GM19372 (cell line): ENCODE data around the gene PVRIG.
"Not testable (repeated sequence)": the region's sequence is repeated elsewhere in the genome, so short reads cannot be mapped to it uniquely, and the experiment has no call there.

Experiments
- ATAC-seq: cut with Tn5 transposase; IDR thresholded peaks from one replicate; pipeline ENCODE4 v1.9.1; 2021; ENCODE audit warnings: mild to moderate bottlenecking, low read depth, moderate library complexity; ENCODE audit not compliant: unreplicated experiment

The PVRIG gene

DNA sequence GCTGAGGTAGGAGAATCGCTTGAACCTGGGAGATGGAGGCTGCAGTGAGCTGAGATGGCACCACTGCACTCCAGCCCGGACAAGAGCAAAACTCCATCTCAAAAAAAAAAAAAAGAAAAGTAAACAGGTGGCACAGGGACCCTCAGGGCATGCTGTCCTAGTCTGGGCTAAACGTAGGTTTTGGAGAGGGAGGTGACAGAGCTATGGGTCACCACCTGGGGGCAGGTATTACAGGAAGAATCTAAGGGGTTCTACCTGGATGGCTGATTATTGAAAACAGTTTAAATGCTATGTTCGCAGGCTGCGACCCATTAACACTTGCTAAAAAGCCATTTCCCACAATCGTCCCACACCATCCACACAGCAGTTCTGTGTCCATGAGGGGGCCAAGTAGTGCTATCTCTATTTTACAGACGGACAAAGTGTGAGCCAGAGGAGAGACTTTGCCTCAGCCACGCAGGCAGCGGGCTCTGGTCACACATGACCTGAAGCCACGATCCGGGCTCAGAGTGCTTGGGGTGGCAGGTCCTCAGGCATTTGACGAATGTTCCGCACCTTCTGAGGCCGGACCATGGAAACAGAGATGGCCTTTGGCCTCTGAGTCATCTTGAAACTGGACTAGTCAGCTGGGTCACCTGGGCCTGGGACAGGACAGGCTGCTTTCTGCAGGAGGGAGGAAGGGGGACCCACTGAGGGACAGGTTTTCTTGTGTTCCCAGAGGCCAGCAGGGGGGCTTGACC, 49.7 kb downstream of the PVRIG start:
- ATAC-seq: not testable (repeated sequence)

DNA sequence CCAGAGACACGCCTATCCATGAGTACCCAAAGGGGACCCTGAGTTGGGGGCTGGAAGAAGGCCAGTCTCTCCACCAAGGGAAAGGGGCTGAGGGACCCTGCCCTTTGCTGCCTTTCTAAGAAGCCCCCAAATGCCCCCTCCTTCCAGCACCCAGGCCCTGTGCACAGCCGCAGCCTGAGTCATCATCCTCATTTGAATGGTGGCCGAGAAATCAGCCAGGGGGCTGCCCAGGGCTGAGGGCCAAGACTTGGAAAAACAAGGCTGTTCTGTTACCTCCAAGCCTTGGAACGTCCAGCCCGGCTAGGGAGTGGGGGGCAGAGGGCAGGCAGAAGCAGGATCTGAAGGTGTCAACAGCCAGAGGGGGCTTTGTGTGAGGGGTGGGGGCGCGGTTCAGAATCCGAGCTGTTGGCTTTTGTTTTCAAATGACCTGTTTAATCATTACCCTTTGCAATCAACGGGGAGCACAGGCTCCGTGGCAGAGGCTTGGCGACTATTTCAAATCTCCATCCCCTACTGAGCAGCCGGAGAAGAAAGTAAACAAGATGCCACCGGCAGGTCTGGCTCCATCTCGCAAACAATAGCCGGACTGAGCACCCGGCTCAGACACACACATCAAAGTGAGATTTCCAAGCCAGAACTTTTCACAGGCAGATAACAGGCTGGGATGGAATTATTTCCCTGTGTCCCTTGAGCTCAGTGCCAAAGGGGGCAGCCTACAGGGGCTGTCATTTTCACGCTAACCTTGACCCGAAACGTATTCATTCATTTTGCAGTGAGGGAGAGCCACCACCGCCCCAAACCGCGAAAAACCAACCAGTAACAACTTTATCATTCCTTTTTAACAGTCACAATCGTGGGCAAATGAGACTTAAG, 50.5 kb downstream of the PVRIG start:
- ATAC-seq: not testable (repeated sequence)
